ENCODE data around the gene DDX6.
"Not testable (repeated sequence)": the region's sequence is repeated elsewhere in the genome, so short reads cannot be mapped to it uniquely, and the experiment has no call there.

The DDX6 gene

GRCh38 chr11:118744046-118744445 lies 46.9 kb downstream of the DDX6 start:
- no peak for DNase-seq (ENCODE audit: low read depth)

- no peak for DNase-seq (ENCODE audit: low read depth)
Measured at GRCh38 chr11:118742304-118742703, 48.7 kb downstream of the DDX6 start.

GRCh38 chr11:118740892-118741291 lies 50.1 kb downstream of the DDX6 start:
- DNase-seq (ENCODE audit: low read depth): no peak

- DNase-seq (ENCODE audit: low read depth): no peak
Measured at GRCh38 chr11:118735203-118735602, 55.8 kb downstream of the DDX6 start.

GRCh38 chr11:118734031-118734430 lies 56.9 kb downstream of the DDX6 start:
- DNase-seq (ENCODE audit: low read depth): no peak

GRCh38 chr11:118729753-118730152 lies 61.2 kb downstream of the DDX6 start:
- DNase-seq (ENCODE audit: low read depth): not testable (repeated sequence)

- not testable (repeated sequence) for DNase-seq (ENCODE audit: low read depth)
Measured at GRCh38 chr11:118728112-118728511, 62.9 kb downstream of the DDX6 start.

- not testable (repeated sequence) for DNase-seq (ENCODE audit: low read depth)
Measured at GRCh38 chr11:118727721-118728066, 63.3 kb downstream of the DDX6 start.

GRCh38 chr11:118727001-118727720 lies 63.8 kb downstream of the DDX6 start:
- DNase-seq (ENCODE audit: low read depth): not testable (repeated sequence)

GRCh38 chr11:118721478-118722015 lies 69.4 kb downstream of the DDX6 start:
- not testable (repeated sequence) for DNase-seq (ENCODE audit: low read depth)

- DNase-seq (ENCODE audit: low read depth): not testable (repeated sequence)
Measured at GRCh38 chr11:118720740-118721139, 70.2 kb downstream of the DDX6 start.

GRCh38 chr11:118720078-118720477 lies 70.9 kb downstream of the DDX6 start:
- not testable (repeated sequence) for DNase-seq (ENCODE audit: low read depth)

- DNase-seq (ENCODE audit: low read depth): not testable (repeated sequence)
Measured at GRCh38 chr11:118718562-118718961, 72.4 kb downstream of the DDX6 start.

- DNase-seq (ENCODE audit: low read depth): not testable (repeated sequence)
Measured at GRCh38 chr11:118717733-118718132, 73.2 kb downstream of the DDX6 start.

- not testable (repeated sequence) for DNase-seq (ENCODE audit: low read depth)
Measured at GRCh38 chr11:118717221-118717620, 73.7 kb downstream of the DDX6 start.

GRCh38 chr11:118715837-118716260 lies 75.1 kb downstream of the DDX6 start:
- no peak for DNase-seq (ENCODE audit: low read depth)

- no peak for DNase-seq (ENCODE audit: low read depth)
Measured at GRCh38 chr11:118715245-118715831, 75.6 kb downstream of the DDX6 start.

- DNase-seq (ENCODE audit: low read depth): no peak
Measured at GRCh38 chr11:118714816-118715215, 76.1 kb downstream of the DDX6 start.

GRCh38 chr11:118714416-118714815 lies 76.5 kb downstream of the DDX6 start:
- DNase-seq (ENCODE audit: low read depth): not testable (repeated sequence)

- DNase-seq (ENCODE audit: low read depth): no peak
Measured at GRCh38 chr11:118708296-118708695, 82.7 kb downstream of the DDX6 start.

GRCh38 chr11:118706546-118706825 lies 84.5 kb downstream of the DDX6 start:
- DNase-seq (ENCODE audit: low read depth): no peak

- DNase-seq (ENCODE audit: low read depth): no peak
Measured at GRCh38 chr11:118705791-118706545, 85.0 kb downstream of the DDX6 start.
